Breast epithelium (tissue), 3 donors: Measurements from ENCODE around the gene MAL.

Experiments
- CTCF ChIP-seq, 3 donors: fragments of 450-650 bp; IDR thresholded peaks; one replicate each; pipeline ENCODE4 v1.5.1; 2016 to 2017; ENCODE audit warnings: antibody characterized with exemption in 3 of 3, mild to moderate bottlenecking in 3 of 3, moderate library complexity in 3 of 3
- POLR2A ChIP-seq: fragments of 450-650 bp; IDR thresholded peaks from one replicate; pipeline ENCODE4 v1.6.1; 2016; ENCODE audit warnings: antibody characterized with exemption, mild to moderate bottlenecking, moderate library complexity

GRCh38 chr2:95049961-95050360 lies 24.5 kb downstream of the MAL start:
- TF ChIP-seq POLR2A (no peak), CTCF (IDR thresholded peaks at IDR 0.05) (no peak)
